NCI-H1436 (cell line): Measurements from ENCODE around the gene TRIM23.

Source experiments
- DNase-seq: peaks from one replicate; lab custom pipeline; 2025; lab: John Stamatoyannopoulos, UW

The TRIM23 gene

GRCh38 chr5:65563777-65564176 is 60.4 kb downstream of the TRIM23 start:
- no peak for DNase-seq

- DNase-seq = peak; percentile 92
Measured at GRCh38 chr5:65562731-65563701, 61.1 kb downstream of the TRIM23 start, which contains the start of the genes CENPK and PPWD1. TSS of gene CENPK (minus strand) at chr5:65563168. CDS start at chr5:65554907, 8,261 bp downstream. TSS of gene PPWD1 (plus strand) at chr5:65563296. CDS start at chr5:65563311, 15 bp downstream.

DNA sequence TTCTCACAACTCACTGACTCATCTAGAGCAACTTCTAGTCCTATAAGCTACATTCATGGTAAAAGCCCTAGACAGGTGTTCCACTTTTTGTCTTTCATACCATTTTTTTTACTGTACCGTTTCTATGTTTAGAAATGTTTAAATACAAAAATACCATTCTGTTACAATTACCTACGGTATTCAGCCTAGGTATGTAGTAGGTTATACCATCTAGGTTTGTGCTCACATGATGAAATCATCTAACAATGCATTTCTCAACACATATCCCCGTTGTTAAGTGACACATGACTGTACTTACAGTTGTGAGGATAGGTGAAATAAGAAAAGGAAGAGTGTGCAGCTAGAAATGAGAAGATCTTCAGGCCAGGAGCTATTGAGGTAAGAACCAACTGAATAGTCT is 67.4 kb downstream of the TRIM23 start:
- no peak for DNase-seq

- no peak for DNase-seq
Measured at GRCh38 chr5:65556181-65556580, 68.0 kb downstream of the TRIM23 start.

DNA sequence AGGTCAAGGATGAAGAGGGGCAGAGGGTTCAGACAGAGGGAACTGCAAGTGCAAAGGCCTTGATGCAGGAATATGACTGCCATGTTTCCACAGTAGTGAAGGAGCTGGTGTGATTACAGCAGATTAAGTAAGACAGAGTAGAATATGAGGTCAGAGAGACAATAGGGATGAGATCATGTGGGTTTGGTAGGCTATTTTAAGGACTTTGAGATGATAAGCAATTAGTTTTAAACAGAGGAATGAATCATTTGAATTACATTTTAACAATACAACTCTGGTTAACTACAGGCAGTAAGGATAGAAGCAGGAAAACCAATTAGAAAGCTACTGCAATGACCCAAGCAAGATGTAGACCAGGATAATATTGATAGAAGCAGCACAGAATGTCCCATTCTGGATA is 68.8 kb downstream of the TRIM23 start:
- no peak for DNase-seq

GRCh38 chr5:65553941-65554340 is 70.2 kb downstream of the TRIM23 start:
- no peak for DNase-seq

DNA sequence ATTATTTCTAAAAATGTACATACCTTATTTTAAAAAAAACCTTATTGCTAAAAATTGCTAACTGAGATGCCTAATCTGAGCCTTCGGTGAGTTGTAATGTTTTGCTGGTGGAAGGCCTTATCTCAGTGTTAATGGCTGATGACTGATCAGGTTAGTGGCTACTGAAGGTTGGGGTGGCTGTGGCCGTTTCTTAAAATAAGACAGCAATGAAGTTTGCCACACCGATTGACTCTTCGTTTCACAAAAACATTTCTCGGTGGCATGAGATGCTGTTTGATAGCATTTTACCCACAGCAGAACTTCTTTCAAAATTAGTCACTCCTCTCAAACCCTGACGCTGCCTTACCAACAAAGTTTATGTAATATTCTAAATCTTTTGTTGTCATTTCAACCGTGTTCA is 75.9 kb downstream of the TRIM23 start:
- DNase-seq = no peak

DNA sequence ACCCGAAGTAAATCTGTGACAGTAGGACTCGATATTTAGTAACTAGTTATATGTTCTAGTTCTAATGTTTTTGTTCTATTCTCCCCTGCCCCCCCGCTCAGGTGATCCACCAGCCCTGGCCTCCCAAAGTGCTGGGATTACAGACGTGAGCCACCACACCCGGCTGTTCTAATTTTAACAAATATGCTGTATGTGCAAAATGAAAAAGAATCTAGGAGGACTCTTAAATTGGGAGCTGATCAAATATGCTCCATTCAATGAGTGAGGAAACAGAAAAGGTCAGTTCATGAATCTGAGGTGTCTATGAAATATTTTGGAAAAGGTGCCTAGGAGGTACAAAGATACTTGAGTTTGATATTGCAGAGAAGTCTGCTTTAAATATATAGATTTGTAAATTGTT is 78.0 kb downstream of the TRIM23 start:
- no peak for DNase-seq

- no peak for DNase-seq
Measured at GRCh38 chr5:65544473-65544872, 79.7 kb downstream of the TRIM23 start.

DNA sequence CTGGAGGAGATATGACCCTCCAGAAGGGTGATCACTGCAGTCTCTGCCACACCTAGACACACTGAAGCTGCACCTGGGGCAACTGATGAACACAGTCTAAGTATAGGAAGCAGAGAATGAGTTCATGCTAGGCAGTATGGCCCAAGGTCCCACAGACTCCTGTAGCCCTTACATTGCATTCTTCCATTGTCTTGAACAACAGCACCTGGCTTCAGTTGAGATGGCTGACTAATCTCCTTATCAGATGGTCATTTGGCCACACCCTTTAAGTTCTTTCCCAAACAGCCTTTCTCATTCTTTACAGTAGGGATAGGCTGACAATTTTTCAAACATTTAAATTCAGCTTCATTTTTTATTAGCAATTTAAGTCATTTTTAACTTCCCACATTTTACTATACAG is 84.3 kb downstream of the TRIM23 start:
- DNase-seq = no peak
